HEK293 (cell line): ENCODE results near the gene MAGI2.

Source experiments
- CTCF ChIA-PET: fragments of 350-600 bp; formaldehyde crosslinking; extraction: SDS; loops from one replicate; lab custom pipeline; 2021; ENCODE audit warnings: antibody characterized with exemption; lab: Yijun Ruan, JAX
- POLR2A ChIA-PET: fragments of 300-600 bp; formaldehyde crosslinking; extraction: SDS; loops from one replicate; lab custom pipeline; 2020; ENCODE audit warnings: antibody characterized with exemption, inconsistent platforms; lab: Yijun Ruan, JAX
- H3K27ac ChIP-seq: fragments of 200-500 bp; sonication (Bioruptor generic); 2 replicates; pipeline ENCODE4 v1.5.1; 2014; ENCODE audit warnings: low read depth, low read length, control low read depth, inconsistent platforms; ENCODE audit errors: extremely low read depth
- H3K36me3 ChIP-seq, 2 experiments: fragments of 200-500 bp in 1 of 2; sonication (Bioruptor generic) in 1 of 2; 1 replicate in 1 of 2; 2 replicates in 1 of 2; pipeline ENCODE4 v1.5.1; 2014 to 2017; ENCODE audit warnings: inconsistent platforms in 2 of 2, low read length in 2 of 2; ENCODE audit not compliant: control insufficient read depth in 2 of 2, insufficient read depth in 1 of 2
- H3K4me1 ChIP-seq: fragments of 200-500 bp; sonication (Bioruptor generic); 2 replicates; pipeline ENCODE4 v1.5.1; 2014; ENCODE audit warnings: mild to moderate bottlenecking, low read length, inconsistent platforms; ENCODE audit not compliant: control insufficient read depth, insufficient read depth
- H3K4me3 ChIP-seq: 2 replicates; pipeline ENCODE4 v1.5.1; 2011; ENCODE audit warnings: low read depth, mild to moderate bottlenecking, control low read depth, low read length, moderate library complexity
- H3K9me3 ChIP-seq: fragments of 200-500 bp; sonication (Bioruptor generic); 2 replicates; pipeline ENCODE4 v1.5.1; 2014; ENCODE audit warnings: low read depth, low read length, inconsistent platforms; ENCODE audit not compliant: control insufficient read depth, insufficient read depth
- BCL11B ChIP-seq: fragments of 450-650 bp; formaldehyde crosslinking; IDR thresholded peaks from 2 replicates; pipeline ENCODE4 v1.5.1; 2016; ENCODE audit warnings: low read depth, missing biosample characterization, missing genetic modification characterization
- CTCF ChIP-seq: fragments of 450-650 bp; formaldehyde crosslinking; IDR thresholded peaks from 2 replicates; pipeline ENCODE4 v1.5.1; 2016; ENCODE audit warnings: missing biosample characterization, missing genetic modification characterization
- ELK4 ChIP-seq: IDR thresholded peaks from 2 replicates; pipeline ENCODE4 v1.6.1; 2011; ENCODE audit warnings: mild to moderate bottlenecking, low read depth, low read length, borderline replicate concordance
- HOXA7 ChIP-seq: sonication (generic); formaldehyde crosslinking; IDR thresholded peaks from 2 replicates; pipeline ENCODE4 v1.8.1; 2022; ENCODE audit warnings: missing genetic modification reagents, borderline replicate concordance
- OSR2 ChIP-seq: fragments of 450-650 bp; formaldehyde crosslinking; IDR thresholded peaks from 2 replicates; pipeline ENCODE4 v1.5.1; 2016; ENCODE audit warnings: missing biosample characterization, missing genetic modification characterization
- PATZ1 ChIP-seq: fragments of 450-650 bp; formaldehyde crosslinking; IDR thresholded peaks from 2 replicates; pipeline ENCODE4 v1.5.1; 2016; ENCODE audit warnings: missing biosample characterization, missing genetic modification characterization
- PBX3 ChIP-seq: sonication (generic); formaldehyde crosslinking; IDR thresholded peaks from 2 replicates; pipeline ENCODE4 v1.8.1; 2022; ENCODE audit warnings: mild to moderate bottlenecking, moderate library complexity, missing genetic modification reagents
- RBAK ChIP-seq: fragments of 450-650 bp; formaldehyde crosslinking; IDR thresholded peaks from 2 replicates; pipeline ENCODE4 v1.5.1; 2016; ENCODE audit warnings: missing biosample characterization, missing genetic modification characterization
- REPIN1 ChIP-seq: fragments of 450-650 bp; formaldehyde crosslinking; IDR thresholded peaks from 2 replicates; pipeline ENCODE4 v1.5.1; 2017; ENCODE audit warnings: missing biosample characterization, missing genetic modification characterization, low read depth
- SP7 ChIP-seq: fragments of 450-650 bp; formaldehyde crosslinking; IDR thresholded peaks from 2 replicates; pipeline ENCODE4 v1.5.1; 2016; ENCODE audit warnings: missing biosample characterization, missing genetic modification characterization
- ZIC2 ChIP-seq: fragments of 450-650 bp; formaldehyde crosslinking; IDR thresholded peaks from 2 replicates; pipeline ENCODE4 v1.5.1; 2016; ENCODE audit warnings: missing biosample characterization, missing genetic modification characterization
- ZNF133 ChIP-seq: fragments of 450-650 bp; formaldehyde crosslinking; IDR thresholded peaks from 2 replicates; pipeline ENCODE4 v1.5.1; 2016; ENCODE audit warnings: missing biosample characterization, missing genetic modification characterization
- ZNF26 ChIP-seq: fragments of 450-650 bp; formaldehyde crosslinking; IDR thresholded peaks from 2 replicates; pipeline ENCODE4 v1.5.1; 2016; ENCODE audit warnings: missing biosample characterization, missing genetic modification characterization
- ZNF423 ChIP-seq: fragments of 450-650 bp; formaldehyde crosslinking; IDR thresholded peaks from 2 replicates; pipeline ENCODE4 v1.5.1; 2016; ENCODE audit warnings: missing biosample characterization, missing genetic modification characterization
- ZNF518A ChIP-seq: fragments of 450-650 bp; formaldehyde crosslinking; conservative IDR thresholded peaks from 2 replicates; pipeline ENCODE4 v1.5.1; 2016; ENCODE audit warnings: low read depth, missing biosample characterization, missing genetic modification characterization
- ZNF558 ChIP-seq: fragments of 450-650 bp; formaldehyde crosslinking; IDR thresholded peaks from 2 replicates; pipeline ENCODE4 v1.5.1; 2016; ENCODE audit warnings: missing biosample characterization, missing genetic modification characterization
- ZNF626 ChIP-seq: fragments of 450-650 bp; sonication (Bioruptor Pico); formaldehyde crosslinking; IDR thresholded peaks from 2 replicates; pipeline ENCODE4 v1.5.1; 2018; ENCODE audit warnings: missing biosample characterization, missing genetic modification characterization, inconsistent platforms
- ZNF639 ChIP-seq: fragments of 450-650 bp; formaldehyde crosslinking; IDR thresholded peaks from 2 replicates; pipeline ENCODE4 v1.5.1; 2016; ENCODE audit warnings: missing biosample characterization, missing genetic modification characterization
- ZNF664 ChIP-seq: fragments of 450-650 bp; formaldehyde crosslinking; IDR thresholded peaks from 2 replicates; pipeline ENCODE4 v1.5.1; 2016; ENCODE audit warnings: missing biosample characterization, missing genetic modification characterization
- ZNF747 ChIP-seq: fragments of 450-650 bp; formaldehyde crosslinking; IDR thresholded peaks from 2 replicates; pipeline ENCODE4 v1.5.1; 2016; ENCODE audit warnings: missing biosample characterization, missing genetic modification characterization
- ZNF76 ChIP-seq: fragments of 450-650 bp; formaldehyde crosslinking; IDR thresholded peaks from 2 replicates; pipeline ENCODE4; 2016; ENCODE audit warnings: low read depth, missing biosample characterization, missing genetic modification characterization, borderline replicate concordance
- ZNF785 ChIP-seq: fragments of 450-650 bp; formaldehyde crosslinking; IDR thresholded peaks from 2 replicates; pipeline ENCODE4 v1.5.1; 2016; ENCODE audit warnings: missing biosample characterization, missing genetic modification characterization

MAGI2 gene

GRCh38 chr7:78223598-78223997, 1229.9 kb downstream of the MAGI2 start (continued):
- no peak for TF ChIP-seq BCL11B
- TF ChIP-seq ZNF664 (tag by site-specific recombination) = no peak
- TF ChIP-seq HOXA7 (CRISPR knock-in tag) = no peak
- TF ChIP-seq PBX3 (CRISPR knock-in tag) = no peak
- TF ChIP-seq REPIN1 (tag by site-specific recombination) = no peak
- no peak for TF ChIP-seq SP7 (tag by site-specific recombination)

GRCh38 chr7:78222001-78222751, 1231.3 kb downstream of the MAGI2 start:
- no peaks in the 10 kb centered on the region for H3K4me1 ChIP-seq
- H3K9me3 ChIP-seq = no peaks in the 10 kb centered on the region
- ChIA-PET CTCF (interaction anchor here (1.0 to 1.7 kb wide), 4 partner anchors 87 to 282 kb away, joined by 3 to 9 read pairs (median 6); no protein-coding TSS in a partner anchor), POLR2A (no interaction called here)
- no peak overlapping the region for H3K4me3 ChIP-seq
- no peak overlapping the region for H3K27ac ChIP-seq
- H3K36me3 ChIP-seq = no peaks in the 10 kb centered on the region
- TF ChIP-seq ZNF558 (tag by site-specific recombination) (no peak), ZIC2 (tag by site-specific recombination) (no peak), RBAK (no peak), ZNF747 (tag by site-specific recombination) (no peak), ZNF785 (tag by site-specific recombination) (no peak), ZNF423 (no peak), REPIN1 (tag by site-specific recombination) (no peak), ZNF26 (tag by site-specific recombination) (no peak), ZNF518A (tag by site-specific recombination) (no peak), ZNF639 (tag by site-specific recombination) (no peak), PATZ1 (tag by site-specific recombination) (no peak), ZNF76 (tag by site-specific recombination) (no peak), OSR2 (tag by site-specific recombination) (no peak), CTCF (no peak), ELK4 (no peak), ZNF133 (tag by site-specific recombination) (no peak), ZNF626 (tag by site-specific recombination) (no peak)
